IMR-90 (cell line): ENCODE data around the gene TSPEAR. TPM values are rescaled to one million over a fixed set of nuclear protein-coding genes. Genes with fewer than 3 reads are reported as not detected.

Experiments
- ATAC-seq: fragments of 200-7000 bp; cut with Tn5 transposase; 2 replicates; pipeline ENCODE4 v1.9.1; 2020; ENCODE audit warnings: low read depth, mild to moderate bottlenecking, moderate library complexity
- BruUV-seq: library from RNA; stranded (reverse); fragments of 400-500 nt; replicated peaks from 2 replicates; lab custom pipeline; 2021; lab: Mats Ljungman, UMichigan
- CTCF ChIA-PET: fragments of 300-600 bp; formaldehyde crosslinking; extraction: SDS; loops from one replicate; lab custom pipeline; 2021; ENCODE audit warnings: antibody characterized with exemption; lab: Yijun Ruan, JAX
- POLR2A ChIA-PET: fragments of 300-600 bp; sonication (Branson Sonifier 250); formaldehyde crosslinking; loops from one replicate; lab custom pipeline; 2022; ENCODE audit warnings: antibody characterized with exemption; ENCODE audit not compliant: unreplicated experiment; lab: Charles Lee
- DNase-seq: peaks from one replicate; pipeline ENCODE4 v3.0.0; 2013
- H2AFZ ChIP-seq: replicated peaks from 2 replicates; pipeline ENCODE3; 2013; ENCODE audit warnings: low read length, mild to moderate bottlenecking; ENCODE audit not compliant: poor library complexity
- H2AK5ac ChIP-seq: 2 replicates; pipeline ENCODE4 v1.6.1; 2013; ENCODE audit warnings: low read depth, low read length, inconsistent platforms
- H2AK9ac ChIP-seq: replicated peaks from 2 replicates; pipeline ENCODE3; 2013; ENCODE audit warnings: mild to moderate bottlenecking, low read depth, low read length, moderate library complexity; ENCODE audit not compliant: poor library complexity
- H2BK120ac ChIP-seq: 2 replicates; pipeline ENCODE4 v1.6.1; 2013; ENCODE audit warnings: low read depth, low read length, inconsistent platforms
- H2BK15ac ChIP-seq: 3 replicates; pipeline ENCODE4 v1.6.1; 2013; ENCODE audit warnings: low read depth, low read length, inconsistent platforms
- H2BK20ac ChIP-seq: 2 replicates; pipeline ENCODE4 v1.6.1; 2013; ENCODE audit warnings: low read depth, mild to moderate bottlenecking, inconsistent platforms, low read length, moderate library complexity
- H2BK5ac ChIP-seq: 2 replicates; pipeline ENCODE4 v1.6.1; 2013; ENCODE audit warnings: mild to moderate bottlenecking, low read depth, low read length, inconsistent platforms; ENCODE audit not compliant: poor library complexity, severe bottlenecking
- H3K14ac ChIP-seq: replicated peaks from 2 replicates; pipeline ENCODE4 v1.6.1; 2013; ENCODE audit warnings: low read depth, low read length, inconsistent platforms
- H3K18ac ChIP-seq: 2 replicates; pipeline ENCODE4 v1.6.1; 2013; ENCODE audit warnings: low read depth, low read length, control low read depth
- H3K23ac ChIP-seq: 2 replicates; pipeline ENCODE4 v1.6.1; 2013; ENCODE audit warnings: low read depth, low read length, inconsistent platforms
- H3K27ac ChIP-seq: 2 replicates; pipeline ENCODE4 v1.5.1; 2013; ENCODE audit warnings: mild to moderate bottlenecking, control low read depth, low read length; ENCODE audit not compliant: insufficient read depth
- H3K27me3 ChIP-seq: 2 replicates; pipeline ENCODE4 v1.6.1; 2013; ENCODE audit warnings: low read length; ENCODE audit not compliant: control insufficient read depth, insufficient read depth
- H3K36me3 ChIP-seq: 2 replicates; pipeline ENCODE4 v1.6.1; 2013; ENCODE audit warnings: low read length, mixed read lengths; ENCODE audit not compliant: control insufficient read depth, insufficient read depth
- H3K4ac ChIP-seq: 2 replicates; pipeline ENCODE4 v1.6.1; 2013; ENCODE audit warnings: low read depth, low read length, inconsistent platforms
- H3K4me1 ChIP-seq: 2 replicates; pipeline ENCODE4 v1.6.1; 2013; ENCODE audit warnings: low read length, mixed read lengths; ENCODE audit not compliant: control insufficient read depth, insufficient read depth
- H3K4me2 ChIP-seq: 2 replicates; pipeline ENCODE4 v1.6.1; 2013; ENCODE audit warnings: low read depth, mild to moderate bottlenecking, control low read depth, low read length, moderate library complexity
- H3K4me3 ChIP-seq: 2 replicates; pipeline ENCODE4 v1.5.1; 2013; ENCODE audit warnings: low read depth, mild to moderate bottlenecking, control low read depth, low read length, moderate library complexity; ENCODE audit not compliant: insufficient read depth
- H3K56ac ChIP-seq: 2 replicates; pipeline ENCODE4 v1.6.1; 2013; ENCODE audit warnings: low read length, inconsistent platforms; ENCODE audit not compliant: insufficient read depth; ENCODE audit errors: extremely low read depth
- H3K79me1 ChIP-seq, 2 experiments: 2 replicates each; pipeline ENCODE4 v1.6.1; 2013; ENCODE audit warnings: low read length in 2 of 2, inconsistent platforms in 1 of 2, low read depth in 1 of 2
- H3K9ac ChIP-seq: 2 replicates; pipeline ENCODE4 v1.6.1; 2013; ENCODE audit warnings: low read depth, low read length, control low read depth
- H3K9me1 ChIP-seq: 2 replicates; pipeline ENCODE4 v1.6.1; 2013; ENCODE audit warnings: low read length, inconsistent platforms; ENCODE audit not compliant: insufficient read depth
- H3K9me3 ChIP-seq: 2 replicates; pipeline ENCODE4 v1.6.1; 2013; ENCODE audit warnings: low read length; ENCODE audit not compliant: control insufficient read depth, insufficient read depth
- H4K20me1 ChIP-seq: 2 replicates; pipeline ENCODE4 v1.6.1; 2013; ENCODE audit warnings: low read length, inconsistent platforms; ENCODE audit not compliant: insufficient read depth
- H4K5ac ChIP-seq: 2 replicates; pipeline ENCODE4 v1.6.1; 2013; ENCODE audit warnings: mild to moderate bottlenecking, low read depth, low read length, control low read depth
- H4K8ac ChIP-seq, 2 experiments: 2 replicates each; pipeline ENCODE4 v1.6.1; 2013; ENCODE audit warnings: low read depth in 2 of 2, low read length in 2 of 2, control low read depth in 1 of 2, inconsistent platforms in 1 of 2
- H4K91ac ChIP-seq: 2 replicates; pipeline ENCODE4 v1.6.1; 2013; ENCODE audit warnings: low read depth, low read length, inconsistent platforms; ENCODE audit not compliant: insufficient read depth
- BHLHE40 ChIP-seq: fragments of 150-350 bp; IDR thresholded peaks from 2 replicates; pipeline ENCODE4 v1.6.1; 2016; ENCODE audit warnings: mild to moderate bottlenecking, low read depth, low read length
- CEBPB ChIP-seq: IDR thresholded peaks from 2 replicates; pipeline ENCODE4 v1.6.1; 2012; ENCODE audit warnings: low read depth, low read length, improper control_type of control experiment
- CHD1 ChIP-seq: IDR thresholded peaks from 2 replicates; pipeline ENCODE4 v1.6.1; 2012; ENCODE audit warnings: low read depth, low read length, improper control_type of control experiment
- FOS ChIP-seq: fragments of 150-350 bp; IDR thresholded peaks from 2 replicates; pipeline ENCODE4 v1.6.1; 2016; ENCODE audit warnings: low read depth, low read length
- MAFK ChIP-seq: IDR thresholded peaks from 2 replicates; pipeline ENCODE4 v1.6.1; 2012; ENCODE audit warnings: low read depth, low read length, improper control_type of control experiment
- MAZ ChIP-seq: IDR thresholded peaks from 2 replicates; pipeline ENCODE4 v1.6.1; 2012; ENCODE audit warnings: low read depth, mild to moderate bottlenecking, low read length, improper control_type of control experiment, moderate library complexity, borderline replicate concordance
- MXI1 ChIP-seq: IDR thresholded peaks from 2 replicates; pipeline ENCODE4 v1.6.1; 2012; ENCODE audit warnings: low read depth, mild to moderate bottlenecking, low read length, moderate library complexity, borderline replicate concordance
- NFE2L2 ChIP-seq: fragments of 150-350 bp; IDR thresholded peaks from 2 replicates; pipeline ENCODE4 v1.6.1; 2016; ENCODE audit warnings: low read depth, mild to moderate bottlenecking, low read length
- POLR2A ChIP-seq: IDR thresholded peaks from 2 replicates; pipeline ENCODE4 v1.6.1; 2012; ENCODE audit warnings: mild to moderate bottlenecking, low read depth, low read length
- RAD21 ChIP-seq: IDR thresholded peaks from 2 replicates; pipeline ENCODE4 v1.6.1; 2012; ENCODE audit warnings: low read length, improper control_type of control experiment
- RCOR1 ChIP-seq: IDR thresholded peaks from 2 replicates; pipeline ENCODE4 v1.6.1; 2012; ENCODE audit warnings: mild to moderate bottlenecking, low read length, improper control_type of control experiment; ENCODE audit not compliant: insufficient replicate concordance
- RFX5 ChIP-seq: IDR thresholded peaks from 2 replicates; pipeline ENCODE4 v1.8.0; 2012; ENCODE audit warnings: low read depth, mild to moderate bottlenecking, low read length, moderate library complexity
- WGBS, 2 experiments: methylation state at CpG; one replicate each; pipeline versions ENCODE4 v1.1.5 to v1.1.7; 2013; ENCODE audit warnings: missing lambda C conversion rate in 2 of 2; ENCODE audit not compliant: insufficient read length in 1 of 2; ENCODE audit errors: extremely low coverage in 2 of 2; 5-methylcytosine and 5-hydroxymethylcytosine counted together
- dilution Hi-C: fragments of 300-500 bp; cut with HindIII; formaldehyde crosslinking; loops from one replicate; pipeline ENCODE4 v1.14.3; 2018; ENCODE audit warnings: low sequenced_read_pairs; ENCODE audit not compliant: unreplicated experiment
- in situ Hi-C: fragments of 300-500 bp; cut with MboI; formaldehyde crosslinking; loops from 3 replicates; pipeline ENCODE4 v1.14.3; 2019; ENCODE audit warnings: low sequenced_read_pairs, inconsistent platforms, mixed read lengths
- intact Hi-C: fragments of 100-400 bp; cut with micrococcal nuclease; formaldehyde crosslinking; loops from 2 replicates; pipeline ENCODE4 v1.10.0; 2022
- polyA plus RNA-seq, 3 experiments: library from polyadenylated mRNA; depleted of rRNA; stranded (reverse); fragments of >200 nt; gene quantifications; 2 replicates each; pipeline ENCODE4 v1.2.3, GENCODE V29; 2012; ENCODE audit warnings: low replicate concordance in 1 of 3
- total RNA-seq: library from RNA; depleted of rRNA; stranded (reverse); fragments of >200 nt; gene quantifications from 2 replicates; pipeline ENCODE4 v1.2.3, GENCODE V29; 2012
- TF ChIP-seq, protein P1 (sequence below): conservative IDR thresholded peaks from 2 replicates; pipeline ENCODE4 v1.5.1; 2012; ENCODE audit warnings: mild to moderate bottlenecking, low read depth, low read length, improper control_type of control experiment
- TF ChIP-seq, protein P2 (sequence below): fragments of 150-350 bp; IDR thresholded peaks from 2 replicates; pipeline ENCODE4 v1.6.1; 2017; ENCODE audit warnings: mild to moderate bottlenecking, antibody characterized with exemption, low read length, low read depth
- TF ChIP-seq, protein P3 (sequence below): fragments of 150-350 bp; IDR thresholded peaks from 2 replicates; pipeline ENCODE4 v1.6.1; 2016; ENCODE audit warnings: low read depth, mild to moderate bottlenecking, low read length, moderate library complexity, borderline replicate concordance

TSPEAR gene
- total and polyA plus RNA-seq, 2 of the 4 experiments (the other 2 are of a cell fraction): not detected

- ChIA-PET POLR2A (no interaction called here), CTCF (no interaction called here)
- Histone ChIP-seq H2AK9ac (no peak overlapping the region), H2BK15ac (no peak overlapping the region), H2AK5ac (no peak overlapping the region), H4K8ac (no peak overlapping the region), H3K4me3 (no peak overlapping the region), H3K23ac (no peak overlapping the region), H3K4me2 (no peak overlapping the region), H3K9me3 (peaks cover 11% of the 10 kb centered on the region), H4K91ac (no peak overlapping the region), H3K9ac (no peak overlapping the region), H3K9me1 (no peaks in the 10 kb centered on the region), H2AFZ (no peak overlapping the region), H3K14ac (no peak overlapping the region), H3K56ac (no peak overlapping the region), H3K18ac (no peak overlapping the region), H3K27me3 (peaks cover 3% of the 10 kb centered on the region; the same call in 1 of the 2 replicates), H3K27ac (no peak overlapping the region), H3K4me1 (no peaks in the 10 kb centered on the region), H2BK5ac (no peak overlapping the region), H4K5ac (no peak overlapping the region), H2BK20ac (no peak overlapping the region), H3K36me3 (no peaks in the 10 kb centered on the region), H3K4ac (no peak overlapping the region), H2BK120ac (no peak overlapping the region), H3K79me1 (no peaks in the 10 kb centered on the region), H4K20me1 (no peaks in the 10 kb centered on the region)
- BruUV-seq: no TSS peak
- ATAC-seq (no peak), DNase-seq (no peak)
- 19% methylated on average over 8 of the region's 21 CpGs; no CpG with 5 or more reads in 1 of the 2 experiments for WGBS, 2 experiments
- intact Hi-C loops: no loop called here
- in situ Hi-C loops: no loop called here
- dilution Hi-C loops: no loop called here
- no peak for TF ChIP-seq RCOR1
- no peak for TF ChIP-seq MAZ
- no peak for TF ChIP-seq NFE2L2
- no peak for TF ChIP-seq RFX5
- no peak for TF ChIP-seq MAFK
- TF ChIP-seq CEBPB: no peak
- TF ChIP-seq, protein P1, sequence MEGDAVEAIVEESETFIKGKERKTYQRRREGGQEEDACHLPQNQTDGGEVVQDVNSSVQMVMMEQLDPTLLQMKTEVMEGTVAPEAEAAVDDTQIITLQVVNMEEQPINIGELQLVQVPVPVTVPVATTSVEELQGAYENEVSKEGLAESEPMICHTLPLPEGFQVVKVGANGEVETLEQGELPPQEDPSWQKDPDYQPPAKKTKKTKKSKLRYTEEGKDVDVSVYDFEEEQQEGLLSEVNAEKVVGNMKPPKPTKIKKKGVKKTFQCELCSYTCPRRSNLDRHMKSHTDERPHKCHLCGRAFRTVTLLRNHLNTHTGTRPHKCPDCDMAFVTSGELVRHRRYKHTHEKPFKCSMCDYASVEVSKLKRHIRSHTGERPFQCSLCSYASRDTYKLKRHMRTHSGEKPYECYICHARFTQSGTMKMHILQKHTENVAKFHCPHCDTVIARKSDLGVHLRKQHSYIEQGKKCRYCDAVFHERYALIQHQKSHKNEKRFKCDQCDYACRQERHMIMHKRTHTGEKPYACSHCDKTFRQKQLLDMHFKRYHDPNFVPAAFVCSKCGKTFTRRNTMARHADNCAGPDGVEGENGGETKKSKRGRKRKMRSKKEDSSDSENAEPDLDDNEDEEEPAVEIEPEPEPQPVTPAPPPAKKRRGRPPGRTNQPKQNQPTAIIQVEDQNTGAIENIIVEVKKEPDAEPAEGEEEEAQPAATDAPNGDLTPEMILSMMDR: no peak
- TF ChIP-seq, protein P2, sequence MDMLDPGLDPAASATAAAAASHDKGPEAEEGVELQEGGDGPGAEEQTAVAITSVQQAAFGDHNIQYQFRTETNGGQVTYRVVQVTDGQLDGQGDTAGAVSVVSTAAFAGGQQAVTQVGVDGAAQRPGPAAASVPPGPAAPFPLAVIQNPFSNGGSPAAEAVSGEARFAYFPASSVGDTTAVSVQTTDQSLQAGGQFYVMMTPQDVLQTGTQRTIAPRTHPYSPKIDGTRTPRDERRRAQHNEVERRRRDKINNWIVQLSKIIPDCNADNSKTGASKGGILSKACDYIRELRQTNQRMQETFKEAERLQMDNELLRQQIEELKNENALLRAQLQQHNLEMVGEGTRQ: no peak
- TF ChIP-seq CHD1: no peak
- TF ChIP-seq BHLHE40: no peak
- TF ChIP-seq FOS: no peak
- TF ChIP-seq POLR2A: no peak
- TF ChIP-seq, protein P3, sequence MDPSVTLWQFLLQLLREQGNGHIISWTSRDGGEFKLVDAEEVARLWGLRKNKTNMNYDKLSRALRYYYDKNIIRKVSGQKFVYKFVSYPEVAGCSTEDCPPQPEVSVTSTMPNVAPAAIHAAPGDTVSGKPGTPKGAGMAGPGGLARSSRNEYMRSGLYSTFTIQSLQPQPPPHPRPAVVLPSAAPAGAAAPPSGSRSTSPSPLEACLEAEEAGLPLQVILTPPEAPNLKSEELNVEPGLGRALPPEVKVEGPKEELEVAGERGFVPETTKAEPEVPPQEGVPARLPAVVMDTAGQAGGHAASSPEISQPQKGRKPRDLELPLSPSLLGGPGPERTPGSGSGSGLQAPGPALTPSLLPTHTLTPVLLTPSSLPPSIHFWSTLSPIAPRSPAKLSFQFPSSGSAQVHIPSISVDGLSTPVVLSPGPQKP: no peak
- TF ChIP-seq MXI1: no peak
- TF ChIP-seq RAD21: no peak
Observed at GRCh38 chr21:44574457-44575306, 136.7 kb downstream of the TSPEAR start.
